KMS-11 (cell line): Measurements from ENCODE around the gene TNNI2.

ENCODE experiments used
- H2AFZ ChIP-seq: fragments of 200-600 bp; sonication (generic); 2 replicates; pipeline ENCODE4 v1.6.1; 2016; ENCODE audit warnings: antibody characterized with exemption, mixed run types, low read depth
- H3K27ac ChIP-seq: fragments of 200-600 bp; sonication (generic); 2 replicates; pipeline ENCODE4 v1.6.1; 2016; ENCODE audit warnings: mild to moderate bottlenecking, mixed run types
- H3K27me3 ChIP-seq: fragments of 200-600 bp; sonication (generic); 2 replicates; pipeline ENCODE4 v1.6.1; 2017; ENCODE audit warnings: mild to moderate bottlenecking, low read depth, mixed run types, moderate library complexity; ENCODE audit not compliant: insufficient read depth
- H3K36me3 ChIP-seq: fragments of 200-600 bp; sonication (generic); 2 replicates; pipeline ENCODE4 v1.6.1; 2017; ENCODE audit warnings: mild to moderate bottlenecking, mixed run types; ENCODE audit not compliant: insufficient read depth
- H3K4me1 ChIP-seq: fragments of 200-600 bp; sonication (generic); 2 replicates; pipeline ENCODE4 v1.6.1; 2016; ENCODE audit warnings: mild to moderate bottlenecking, low read depth, mixed run types; ENCODE audit not compliant: poor library complexity, severe bottlenecking
- H3K4me2 ChIP-seq: fragments of 200-600 bp; sonication (generic); 2 replicates; pipeline ENCODE4 v1.7.0; 2016; ENCODE audit warnings: mild to moderate bottlenecking, mixed run types
- H3K4me3 ChIP-seq: fragments of 200-600 bp; sonication (generic); IDR thresholded peaks from 2 replicates; pipeline ENCODE4 v1.6.1; 2017; ENCODE audit warnings: low read depth, low read length, mixed read lengths; ENCODE audit not compliant: insufficient read depth
- H3K79me2 ChIP-seq: fragments of 200-600 bp; sonication (generic); 2 replicates; pipeline ENCODE4 v1.6.1; 2016; ENCODE audit warnings: low read depth, mixed run types; ENCODE audit not compliant: insufficient read depth
- H3K9ac ChIP-seq: fragments of 200-600 bp; sonication (generic); 2 replicates; pipeline ENCODE4 v1.6.1; 2016; ENCODE audit warnings: mild to moderate bottlenecking, mixed run types
- H4K20me1 ChIP-seq: fragments of 200-600 bp; sonication (generic); 2 replicates; pipeline ENCODE4 v1.6.1; 2016; ENCODE audit warnings: mild to moderate bottlenecking, mixed run types; ENCODE audit not compliant: insufficient read depth
- CTCF ChIP-seq: fragments of 200-600 bp; sonication (generic); conservative IDR thresholded peaks from 2 replicates; pipeline ENCODE4 v1.6.1; 2017; ENCODE audit warnings: low read depth, mild to moderate bottlenecking, antibody characterized with exemption, low read length, moderate library complexity, mixed read lengths

Gene TNNI2

GRCh38 chr11:1843098-1843473 is 4.3 kb downstream of the TNNI2 start:
- no peaks in the 10 kb centered on the region for H3K36me3 ChIP-seq
- no peak overlapping the region for H3K4me3 ChIP-seq
- peaks cover 6% of the 10 kb centered on the region for H3K4me1 ChIP-seq
- TF ChIP-seq CTCF: no peak
- H3K9ac ChIP-seq: no peak overlapping the region
- H4K20me1 ChIP-seq: no peaks in the 10 kb centered on the region
- no peak overlapping the region for H3K4me2 ChIP-seq
- H3K27me3 ChIP-seq: peaks cover 87% of the 10 kb centered on the region
- H2AFZ ChIP-seq: no peak overlapping the region
- H3K27ac ChIP-seq: no peak overlapping the region
- no peaks in the 10 kb centered on the region for H3K79me2 ChIP-seq

- Histone ChIP-seq H3K79me2 (no peaks in the 10 kb centered on the region), H4K20me1 (no peaks in the 10 kb centered on the region), H3K4me3 (no peak overlapping the region), H3K36me3 (no peaks in the 10 kb centered on the region), H3K27ac (no peak overlapping the region), H3K4me1 (peaks cover 6% of the 10 kb centered on the region), H3K27me3 (peaks cover 90% of the 10 kb centered on the region), H3K4me2 (no peak overlapping the region), H2AFZ (no peak overlapping the region), H3K9ac (no peak overlapping the region)
- no peak for TF ChIP-seq CTCF
Measured at GRCh38 chr11:1843796-1844195, 5.0 kb downstream of the TNNI2 start.

GRCh38 chr11:1844221-1845094 is 5.7 kb downstream of the TNNI2 start:
- Histone ChIP-seq H2AFZ (no peak overlapping the region), H3K27me3 (peaks cover 91% of the 10 kb centered on the region), H3K36me3 (no peaks in the 10 kb centered on the region), H3K4me1 (peaks cover 6% of the 10 kb centered on the region), H3K79me2 (no peaks in the 10 kb centered on the region), H4K20me1 (no peaks in the 10 kb centered on the region), H3K27ac (no peak overlapping the region), H3K9ac (no peak overlapping the region), H3K4me2 (no peak overlapping the region), H3K4me3 (no peak overlapping the region)
- TF ChIP-seq CTCF: no peak

- Histone ChIP-seq H3K4me3 (no peak overlapping the region), H4K20me1 (no peaks in the 10 kb centered on the region), H3K36me3 (no peaks in the 10 kb centered on the region), H3K79me2 (no peaks in the 10 kb centered on the region), H3K4me2 (no peak overlapping the region), H3K4me1 (peaks cover 6% of the 10 kb centered on the region), H3K27ac (no peak overlapping the region), H2AFZ (no peak overlapping the region), H3K27me3 (peaks cover 90% of the 10 kb centered on the region), H3K9ac (no peak overlapping the region)
- no peak for TF ChIP-seq CTCF
Measured at GRCh38 chr11:1845095-1845429, 6.3 kb downstream of the TNNI2 start.
